Hematopoietic multipotent progenitor cell (in vitro differentiated cells): ENCODE measurements around the gene SPATA31D3. TPM values are rescaled to one million over a fixed set of nuclear protein-coding genes. Genes with fewer than 3 reads are reported as not detected.
"Not testable (repeated sequence)": the region's sequence is repeated elsewhere in the genome, so short reads cannot be mapped to it uniquely, and the experiment has no call there.

Source experiments
- DNase-seq, 3 donors: peaks; one replicate each; pipeline ENCODE4 v3.0.0-alpha.2; 2011 to 2015; ENCODE audit warnings: low read depth in 2 of 3, low spot score in 2 of 3
- total RNA-seq: library from RNA; depleted of rRNA; stranded (reverse); fragments of >200 nt; gene quantifications from one replicate; pipeline ENCODE4 v1.2.3, GENCODE V29; 2012

SPATA31D3 gene
- total RNA-seq, result not detected

DNA sequence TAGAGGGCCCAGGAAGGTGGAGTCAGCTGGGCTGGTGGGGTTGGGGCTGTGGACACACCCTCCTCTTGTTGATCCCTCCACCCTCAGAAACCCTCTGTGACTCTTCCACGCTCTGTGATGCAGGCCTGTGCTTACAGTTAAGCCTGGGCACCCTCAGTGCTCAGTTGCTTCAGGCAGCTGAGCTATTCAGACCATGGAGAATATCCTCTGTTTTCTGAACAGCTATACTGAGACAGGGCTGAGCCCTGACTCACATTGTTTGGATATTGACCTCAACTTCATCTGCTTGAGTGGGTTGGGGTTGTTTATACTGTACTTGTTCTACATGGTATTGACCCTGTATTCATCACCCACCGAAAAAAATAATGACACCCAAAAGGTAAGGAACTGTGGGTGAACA is at the start of gene SPATA31D3:
TSS of gene SPATA31D3 (plus strand) at position 108 of the 400 bp plus-strand sequence. CDS start at position 194, 86 bp downstream.
- not testable (repeated sequence) for DNase-seq

DNA sequence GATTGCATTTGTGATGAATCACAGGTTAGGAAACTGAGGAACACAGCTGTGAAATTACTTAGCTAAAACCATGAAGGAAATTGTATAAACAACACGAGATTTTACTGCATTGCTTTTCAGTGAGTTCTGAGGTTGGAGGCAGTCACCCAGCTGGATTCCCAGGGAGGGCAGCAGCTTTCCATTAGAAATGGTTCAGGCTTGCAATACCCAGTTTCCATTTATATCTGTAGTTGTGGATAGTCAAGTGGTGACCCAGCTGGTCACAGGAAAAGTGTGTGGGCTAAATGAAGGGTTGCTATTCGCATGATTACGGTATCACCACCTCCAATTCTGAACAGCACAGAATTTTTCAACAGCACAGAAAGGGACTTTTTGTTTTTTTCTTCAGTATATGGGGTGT is 49.4 kb upstream of the SPATA31D3 start:
- DNase-seq, result no peak

DNA sequence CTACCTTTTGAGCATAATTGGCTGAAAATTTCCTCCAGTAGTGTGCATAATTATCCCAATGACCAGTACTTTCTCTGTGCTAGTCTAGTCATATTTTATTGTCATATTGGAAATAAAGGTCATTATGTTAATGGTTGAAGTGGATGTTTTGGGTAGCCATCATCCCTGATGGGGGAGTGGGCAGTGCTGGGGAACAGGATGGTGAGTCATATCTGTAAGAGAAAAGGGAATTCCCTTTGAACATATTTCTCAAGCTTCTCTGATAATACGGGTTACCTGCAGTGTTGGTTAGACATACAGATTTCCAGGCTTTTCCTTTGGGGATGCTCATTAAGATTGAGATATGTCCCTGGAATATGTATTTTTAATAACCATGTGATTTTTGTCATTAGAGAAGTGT is 48.4 kb upstream of the SPATA31D3 start:
- DNase-seq, result no peak

DNA sequence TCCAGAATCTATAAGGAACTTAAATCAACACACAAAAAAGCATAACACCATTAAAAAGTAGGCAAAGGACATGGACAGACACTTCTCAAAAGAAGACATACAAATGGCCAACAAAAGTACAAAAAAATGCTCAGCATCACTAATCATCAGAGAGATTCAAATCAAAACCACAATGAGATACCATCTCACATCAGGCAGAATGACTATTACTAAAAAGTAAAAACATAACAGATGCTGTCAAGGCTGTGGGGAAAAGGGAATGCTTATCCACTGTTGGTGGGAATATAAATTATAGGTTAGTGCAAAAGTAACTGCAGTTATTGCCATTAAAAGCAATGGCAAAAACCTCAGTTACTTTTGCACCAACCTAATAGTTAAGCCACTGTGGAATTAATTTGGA is 47.2 kb upstream of the SPATA31D3 start:
- DNase-seq, result no peak

DNA sequence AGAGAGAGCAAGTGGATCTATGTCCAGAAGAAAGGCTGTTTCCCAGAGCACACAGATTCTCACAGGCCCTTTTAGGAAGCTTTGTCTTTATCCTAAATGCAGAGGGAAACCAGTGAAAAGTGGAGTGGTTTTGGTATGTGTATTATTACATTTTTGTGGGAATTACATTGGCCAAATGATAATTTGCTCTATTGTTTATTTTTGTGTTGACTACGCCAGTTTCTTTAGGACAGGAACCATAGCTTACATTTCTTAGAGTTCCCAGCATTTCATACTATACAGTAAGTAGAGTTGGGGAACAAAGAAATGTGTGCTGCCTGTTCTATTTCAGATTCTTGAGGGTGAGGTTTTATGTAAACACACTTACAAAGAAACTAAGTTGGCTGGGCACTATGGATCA is 44.4 kb upstream of the SPATA31D3 start:
- no peak for DNase-seq

DNA sequence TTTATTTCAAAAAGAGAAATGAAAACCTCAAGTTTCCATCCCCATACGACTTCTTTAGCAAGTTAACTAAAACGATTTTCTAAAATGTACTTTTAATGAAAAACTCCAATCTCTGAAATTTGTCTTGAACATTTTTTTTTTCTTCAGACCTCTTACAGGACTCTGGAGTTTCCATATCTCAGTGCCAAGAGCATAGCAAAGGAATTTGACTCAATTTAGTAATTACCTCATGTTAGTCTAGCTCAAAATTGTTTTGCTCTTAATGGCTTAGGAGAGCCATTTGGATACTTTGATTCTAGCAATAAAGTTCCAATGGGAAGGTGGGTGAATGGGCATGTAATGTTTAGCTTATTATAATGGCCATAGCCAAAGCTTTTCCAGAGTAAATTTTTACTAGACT is 41.1 kb upstream of the SPATA31D3 start:
- DNase-seq, result no peak

DNA sequence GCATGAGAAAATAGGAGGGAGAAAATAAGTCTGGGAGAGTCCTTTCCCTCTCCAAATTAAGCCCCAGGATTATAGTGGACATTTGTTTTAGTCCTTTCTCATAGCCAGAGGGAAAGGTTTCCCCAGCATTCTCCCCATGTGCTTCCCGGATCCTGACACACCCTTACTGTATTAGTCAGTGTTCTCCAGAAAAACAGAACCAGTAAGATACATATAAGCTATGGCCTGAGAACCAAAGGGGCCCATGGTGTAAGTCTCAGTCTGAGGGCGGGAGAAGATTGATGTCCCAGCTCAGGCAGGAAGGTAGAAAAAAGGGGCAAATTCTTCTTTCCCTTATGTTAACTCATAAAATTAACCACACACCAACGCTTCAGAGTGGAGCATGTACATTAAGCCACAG is 40.7 kb upstream of the SPATA31D3 start:
- no peak for DNase-seq

DNA sequence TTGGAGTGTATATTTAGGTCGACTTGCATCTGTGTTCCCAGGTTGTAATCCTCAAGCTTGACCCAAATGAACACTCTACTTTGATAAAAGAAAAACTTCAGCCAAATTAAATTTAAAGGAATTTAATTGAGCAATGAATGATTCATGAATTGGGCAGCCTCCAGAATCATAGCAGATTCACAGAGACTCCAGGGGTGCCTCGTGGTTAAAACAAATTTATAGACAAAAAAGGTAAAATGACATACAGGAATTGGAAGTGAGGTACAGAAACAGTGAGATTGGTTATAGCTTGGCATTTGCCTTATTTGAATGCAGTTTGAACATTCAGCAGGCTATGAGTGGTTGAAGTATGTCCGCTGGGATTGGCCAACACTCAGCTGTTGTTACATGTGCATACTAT is 36.6 kb upstream of the SPATA31D3 start:
- DNase-seq, result no peak

DNA sequence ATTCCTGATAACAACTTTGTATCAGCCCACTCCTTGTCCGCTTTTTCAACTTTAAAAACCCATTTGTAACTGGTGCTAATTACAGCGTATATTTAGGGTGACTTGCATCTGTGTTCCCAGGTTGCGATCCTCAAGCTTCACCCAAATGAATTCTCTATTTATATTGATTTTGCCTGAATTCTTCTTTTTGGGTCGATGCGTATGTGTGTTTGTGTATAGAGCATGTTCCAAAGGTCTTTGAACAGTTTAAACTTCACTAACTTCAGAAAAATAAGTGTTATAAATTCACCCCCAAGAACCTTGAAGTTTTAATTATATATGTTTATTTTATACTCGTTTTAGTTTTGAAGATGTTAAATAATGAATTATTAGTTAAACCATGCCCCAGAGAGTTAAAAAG is 31.2 kb upstream of the SPATA31D3 start:
- DNase-seq, result no peak

DNA sequence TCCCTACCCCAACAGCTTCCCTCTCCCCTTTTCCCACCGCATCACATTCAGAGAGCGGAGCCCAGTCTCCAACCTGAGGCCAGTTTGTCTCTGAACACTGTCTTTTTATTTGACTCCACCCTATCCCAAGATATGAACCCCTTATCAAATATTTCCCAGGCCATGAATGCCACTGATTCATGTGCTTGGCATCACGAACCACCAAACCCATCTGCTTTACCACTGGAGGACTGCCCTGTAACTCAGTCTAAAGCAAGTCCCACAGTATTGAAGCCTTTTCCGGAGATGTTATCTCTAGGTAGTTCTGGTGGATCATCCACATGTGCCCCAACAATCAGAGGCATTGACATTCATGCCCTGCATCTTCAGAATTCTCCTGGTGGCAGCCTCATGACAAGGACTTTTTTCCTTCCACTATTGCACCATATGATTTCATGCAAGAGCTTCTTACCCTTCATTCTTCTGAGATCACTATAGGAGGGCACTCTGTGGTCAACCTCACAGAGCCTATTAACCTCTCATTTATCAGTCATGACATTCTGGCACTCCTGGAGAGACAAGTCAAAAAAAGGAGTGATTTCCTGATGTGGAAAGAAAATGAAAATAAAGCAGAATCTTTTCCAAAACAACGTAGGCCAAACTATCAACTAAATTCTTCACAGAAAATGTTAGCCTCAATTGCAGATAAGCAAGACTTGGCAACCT is 27.3 kb upstream of the SPATA31D3 start:
- DNase-seq, result no peak

DNA sequence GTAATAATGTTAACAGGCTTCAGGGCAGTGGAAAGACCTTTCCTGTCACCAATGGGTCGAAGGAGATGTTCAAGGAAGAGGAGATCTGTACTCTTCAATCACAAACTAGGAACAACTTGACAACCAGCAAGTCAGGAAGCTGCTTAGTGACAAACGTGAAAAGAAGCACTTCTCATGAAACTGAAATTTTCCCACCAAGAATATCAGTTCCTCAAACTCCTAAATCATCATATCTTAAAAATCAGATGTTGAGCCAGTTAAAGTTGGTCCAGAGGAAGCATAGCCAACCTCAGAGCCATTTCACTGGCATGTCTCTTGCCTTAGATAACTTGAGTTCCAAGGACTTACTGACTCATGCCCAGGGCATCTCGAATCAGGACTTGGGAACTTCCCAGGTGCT is 24.8 kb upstream of the SPATA31D3 start:
- not testable (repeated sequence) for DNase-seq

DNA sequence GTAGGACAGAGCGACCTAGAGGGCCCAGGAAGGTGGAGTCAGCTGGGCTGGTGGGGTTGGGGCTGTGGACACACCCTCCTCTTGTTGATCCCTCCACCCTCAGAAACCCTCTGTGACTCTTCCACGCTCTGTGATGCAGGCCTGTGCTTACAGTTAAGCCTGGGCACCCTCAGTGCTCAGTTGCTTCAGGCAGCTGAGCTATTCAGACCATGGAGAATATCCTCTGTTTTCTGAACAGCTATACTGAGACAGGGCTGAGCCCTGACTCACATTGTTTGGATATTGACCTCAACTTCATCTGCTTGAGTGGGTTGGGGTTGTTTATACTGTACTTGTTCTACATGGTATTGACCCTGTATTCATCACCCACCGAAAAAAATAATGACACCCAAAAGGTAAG is 15.0 kb upstream of the SPATA31D3 start, which contains the start of gene SPATA31D4:
TSS of gene SPATA31D4 (plus strand) at position 124 of the 400 bp plus-strand sequence. CDS start at position 210, 86 bp downstream.
- not testable (repeated sequence) for DNase-seq

DNA sequence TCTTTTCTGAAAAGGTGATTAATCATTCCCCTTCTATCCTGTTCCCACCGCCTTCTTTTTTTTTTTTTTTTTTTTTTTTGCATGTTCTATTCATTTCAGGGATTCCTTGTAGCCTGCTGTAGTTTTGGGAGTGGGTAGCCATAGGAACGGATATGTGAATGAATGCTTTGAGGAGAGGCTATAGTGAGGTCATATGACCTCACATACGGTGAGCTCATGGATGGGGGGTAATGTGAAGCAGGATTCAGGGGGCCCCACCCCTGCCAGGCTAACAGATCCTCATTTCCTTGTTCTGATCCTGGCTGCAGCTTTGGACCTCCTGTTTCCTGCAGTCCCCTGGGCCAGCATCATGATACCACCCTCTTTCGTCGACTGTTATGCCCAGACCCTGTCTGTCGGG is 13.2 kb upstream of the SPATA31D3 start:
- not testable (repeated sequence) for DNase-seq

DNA sequence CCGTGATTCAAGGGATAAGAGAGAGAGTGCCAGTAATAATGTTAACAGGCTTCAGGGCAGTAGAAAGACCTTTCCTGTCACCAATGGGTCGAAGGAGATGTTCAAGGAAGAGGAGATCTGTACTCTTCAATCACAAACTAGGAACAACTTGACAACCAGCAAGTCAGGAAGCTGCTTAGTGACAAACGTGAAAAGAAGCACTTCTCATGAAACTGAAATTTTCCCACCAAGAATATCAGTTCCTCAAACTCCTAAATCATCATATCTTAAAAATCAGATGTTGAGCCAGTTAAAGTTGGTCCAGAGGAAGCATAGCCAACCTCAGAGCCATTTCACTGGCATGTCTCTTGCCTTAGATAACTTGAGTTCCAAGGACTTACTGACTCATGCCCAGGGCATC is 9.8 kb upstream of the SPATA31D3 start:
- not testable (repeated sequence) for DNase-seq

DNA sequence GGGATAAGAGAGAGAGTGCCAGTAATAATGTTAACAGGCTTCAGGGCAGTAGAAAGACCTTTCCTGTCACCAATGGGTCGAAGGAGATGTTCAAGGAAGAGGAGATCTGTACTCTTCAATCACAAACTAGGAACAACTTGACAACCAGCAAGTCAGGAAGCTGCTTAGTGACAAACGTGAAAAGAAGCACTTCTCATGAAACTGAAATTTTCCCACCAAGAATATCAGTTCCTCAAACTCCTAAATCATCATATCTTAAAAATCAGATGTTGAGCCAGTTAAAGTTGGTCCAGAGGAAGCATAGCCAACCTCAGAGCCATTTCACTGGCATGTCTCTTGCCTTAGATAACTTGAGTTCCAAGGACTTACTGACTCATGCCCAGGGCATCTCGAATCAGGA is 5.3 kb downstream of the SPATA31D3 start:
- not testable (repeated sequence) for DNase-seq

DNA sequence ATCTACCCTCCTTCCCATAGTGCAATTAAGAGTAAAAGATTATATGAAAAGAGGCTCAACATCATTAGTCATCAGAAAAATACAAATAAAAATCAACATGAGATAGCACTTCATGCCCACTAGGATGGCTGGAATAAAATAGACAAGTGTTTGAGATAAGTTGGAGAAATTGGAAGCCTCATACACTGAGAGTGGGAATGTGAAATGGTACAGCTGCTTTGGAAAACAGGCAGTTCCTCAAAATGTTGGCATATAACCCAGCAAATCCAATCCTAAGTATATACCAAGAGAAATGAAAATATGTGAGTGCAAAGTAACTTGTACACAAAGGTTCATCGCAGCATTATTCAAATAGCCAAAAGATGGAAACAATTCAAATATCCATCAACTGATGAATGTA is 9.8 kb downstream of the SPATA31D3 start:
- no peak for DNase-seq

DNA sequence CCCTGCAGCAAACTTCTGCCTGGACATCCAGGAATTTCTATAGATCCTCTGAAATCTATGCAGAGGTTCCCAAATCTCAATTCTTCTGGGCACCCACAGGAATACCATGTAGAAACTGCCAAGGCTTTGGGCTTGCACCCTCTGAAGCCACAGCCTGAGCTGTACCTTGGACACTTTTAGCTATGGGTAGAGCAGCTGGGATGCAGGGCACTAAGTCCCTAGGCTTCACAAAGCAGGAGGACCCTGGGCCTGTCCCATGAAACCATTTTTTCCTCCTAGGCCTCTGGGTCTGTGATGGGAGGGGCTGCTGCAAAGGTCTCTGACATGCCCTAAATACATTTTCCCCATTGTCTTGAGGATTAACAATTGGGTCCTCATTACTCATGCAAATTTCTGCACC is 12.3 kb downstream of the SPATA31D3 start:
- no peak for DNase-seq

DNA sequence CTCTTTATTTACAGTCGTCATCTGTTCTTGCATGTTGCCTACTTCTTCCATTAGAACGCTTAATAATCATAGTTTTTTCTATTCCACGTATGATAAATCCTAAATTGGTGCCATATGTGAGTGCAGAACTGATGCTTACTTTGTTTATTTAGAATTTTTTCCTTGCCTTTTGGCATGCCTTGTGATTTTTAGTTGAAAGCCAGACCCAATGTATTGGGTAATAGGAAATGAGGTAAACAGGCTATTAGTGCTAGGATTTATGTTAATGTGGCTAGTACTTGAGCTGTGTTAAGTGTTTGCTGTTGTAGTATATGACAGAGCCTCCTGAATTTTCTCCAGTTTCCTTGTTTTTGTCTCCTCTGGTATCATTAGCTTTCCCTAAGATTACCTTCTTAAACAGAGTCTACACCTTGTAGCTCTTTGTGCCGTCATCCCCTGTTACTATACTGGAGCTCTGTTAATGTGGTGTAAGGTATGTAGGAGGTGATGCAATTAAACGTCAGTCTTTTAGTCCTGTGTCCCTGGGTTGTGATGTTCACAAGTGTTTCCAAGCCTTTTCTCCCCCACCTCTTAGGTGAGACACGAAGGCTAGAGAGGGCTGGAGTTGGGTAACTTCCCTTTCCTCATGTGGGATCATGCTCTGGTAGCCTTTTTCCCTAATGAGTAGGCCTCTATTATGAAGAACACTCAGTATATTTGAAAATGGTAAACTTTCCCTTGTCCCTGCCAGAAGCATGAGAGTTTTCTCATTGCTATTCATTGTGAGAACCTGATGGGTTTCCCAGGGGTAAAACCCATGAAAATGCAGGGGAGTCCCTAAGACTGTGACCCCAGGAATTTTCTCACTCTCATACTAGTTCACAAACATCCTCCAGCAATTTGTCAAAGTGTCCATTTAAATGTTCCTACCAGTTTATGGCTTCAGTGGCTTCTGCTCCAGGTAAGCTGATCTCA is 21.2 kb downstream of the SPATA31D3 start:
- no peak for DNase-seq

DNA sequence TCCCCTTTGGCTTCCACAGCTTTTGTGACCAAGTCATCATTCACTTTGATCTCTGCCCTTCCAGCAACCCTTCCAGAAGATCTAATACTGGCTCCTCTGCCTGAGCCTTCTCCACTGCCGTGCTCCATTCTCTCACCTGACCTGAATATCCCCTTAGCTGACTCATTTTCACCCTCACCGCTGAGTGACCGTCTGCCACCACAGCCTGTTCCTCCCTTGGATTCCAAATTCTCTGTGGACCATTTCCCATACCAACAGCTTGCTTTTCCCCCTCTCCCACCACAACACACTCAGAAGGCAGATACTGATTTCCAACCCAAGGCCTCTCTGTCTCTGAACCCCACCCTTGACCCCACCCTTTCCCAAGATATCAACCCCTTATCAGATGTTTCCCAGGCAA is 24.7 kb downstream of the SPATA31D3 start:
- no peak for DNase-seq

DNA sequence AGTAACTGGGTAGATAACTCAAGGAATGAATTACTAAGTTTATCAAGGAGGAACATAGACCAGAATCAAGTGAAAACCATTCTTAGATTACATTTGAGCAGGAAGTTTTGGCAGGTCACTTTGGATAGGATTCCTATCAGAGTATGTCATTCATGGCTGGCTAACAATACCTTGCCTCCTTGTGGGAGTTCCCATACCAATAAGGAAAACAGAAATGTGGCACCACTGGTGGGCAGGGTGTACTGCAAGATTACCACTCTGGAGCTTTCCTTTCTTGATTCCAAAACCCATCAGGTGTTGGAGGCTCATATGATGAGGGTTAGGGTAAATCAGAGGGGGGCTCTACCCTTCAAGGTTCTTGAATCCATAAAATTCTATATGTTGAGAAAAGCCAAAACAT is 26.7 kb downstream of the SPATA31D3 start:
- no peak for DNase-seq

DNA sequence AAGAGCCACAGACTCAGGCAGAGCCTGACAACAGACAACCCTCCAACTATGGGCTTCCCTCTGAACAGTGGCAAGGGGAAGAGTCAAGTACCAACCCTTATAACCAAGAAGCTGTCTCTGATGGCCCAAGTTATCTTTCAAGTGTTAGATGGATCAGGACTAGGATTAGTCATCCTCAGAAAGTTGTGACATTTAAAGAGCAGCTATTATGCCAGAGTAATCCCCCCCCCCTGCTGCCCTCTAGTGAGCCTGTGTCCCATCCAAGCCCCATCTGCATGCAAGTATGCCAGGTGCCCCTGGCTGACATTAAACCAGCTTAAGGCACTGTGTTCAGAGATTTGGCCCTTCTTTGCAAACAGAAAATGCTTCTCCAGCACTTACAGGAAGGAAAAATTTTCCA is 28.4 kb downstream of the SPATA31D3 start:
- DNase-seq, result no peak

DNA sequence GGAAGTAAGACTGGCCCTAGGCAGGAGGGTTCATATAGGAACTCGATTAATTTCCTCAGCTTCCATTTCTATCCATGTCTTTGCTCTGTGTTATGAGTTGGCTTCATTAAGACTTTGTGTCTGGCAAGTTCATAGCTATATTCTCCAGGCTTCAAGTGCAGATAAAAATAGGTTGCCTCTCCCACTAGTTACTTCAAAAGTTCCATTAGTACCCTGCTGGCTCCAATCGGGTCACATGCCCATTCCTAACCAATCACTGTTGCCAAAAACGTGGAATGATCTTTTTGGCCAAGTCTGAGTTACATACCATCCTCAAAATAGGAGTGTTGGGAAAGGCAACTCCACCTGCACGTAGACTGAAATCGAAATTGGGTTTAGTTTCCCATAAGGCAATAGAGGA is 31.5 kb downstream of the SPATA31D3 start:
- DNase-seq, result no peak
